HepG2 (cell line): ENCODE results near the gene COL18A1. TPM values are rescaled to one million over a fixed set of nuclear protein-coding genes. Genes with fewer than 3 reads are reported as not detected.

Experiments used
- BRF2 ChIP-seq: sonication (generic); formaldehyde crosslinking; IDR thresholded peaks from 2 replicates; pipeline ENCODE4 v1.8.1; 2022; ENCODE audit warnings: mild to moderate bottlenecking, missing genetic modification reagents
- CSRNP1 ChIP-seq: sonication (generic); formaldehyde crosslinking; IDR thresholded peaks from 2 replicates; pipeline ENCODE4 v1.8.1; 2023; ENCODE audit warnings: mild to moderate bottlenecking, missing genetic modification reagents
- CSRNP2 ChIP-seq: sonication (generic); formaldehyde crosslinking; conservative IDR thresholded peaks from 2 replicates; pipeline ENCODE4 v1.8.0; 2022; ENCODE audit warnings: low read depth, missing genetic modification reagents
- CTCF ChIP-seq: sonication (generic); formaldehyde crosslinking; IDR thresholded peaks from 2 replicates; pipeline ENCODE4 v1.5.0; 2020; ENCODE audit warnings: mild to moderate bottlenecking, missing genetic modification reagents, moderate library complexity
- IKZF5 ChIP-seq: IDR thresholded peaks from 2 replicates; pipeline ENCODE4 v1.6.1; 2018; ENCODE audit warnings: missing genetic modification reagents, mild to moderate bottlenecking, missing compliant biosample characterization
- NFAT5 ChIP-seq: sonication (generic); formaldehyde crosslinking; IDR thresholded peaks from 2 replicates; pipeline ENCODE4 v1.4.0; 2020; ENCODE audit warnings: missing genetic modification reagents
- SIN3B ChIP-seq: fragments of 150-350 bp; IDR thresholded peaks from 2 replicates; pipeline ENCODE4 v1.6.1; 2014; ENCODE audit warnings: low read length
- ZNF503 ChIP-seq: sonication (generic); formaldehyde crosslinking; IDR thresholded peaks from 2 replicates; pipeline ENCODE4 v1.4.0; 2020; ENCODE audit warnings: missing genetic modification reagents
- ZNF580 ChIP-seq: IDR thresholded peaks from 2 replicates; pipeline ENCODE4 v1.6.1; 2016; ENCODE audit warnings: low read depth, borderline replicate concordance
- ZNF619 ChIP-seq: sonication (generic); formaldehyde crosslinking; IDR thresholded peaks from 2 replicates; pipeline ENCODE4 v1.4.0; 2020; ENCODE audit warnings: mild to moderate bottlenecking, missing genetic modification reagents
- polyA plus RNA-seq, 8 experiments: library from polyadenylated mRNA; depleted of rRNA in 3 of 8; stranded (reverse) in 7 of 8; unstranded in 1 of 8; fragments of >200 nt; fragmentation: Illumina TruSeq in 4 of 8; extraction: Trizol in 4 of 8; gene quantifications; 2 replicates each; pipeline versions ENCODE4 v1.2.1 to v1.2.3, GENCODE V29; 2011 to 2016; ENCODE audit warnings: low read depth in 4 of 8, missing spikeins in 1 of 8, mixed read lengths in 1 of 8; ENCODE audit not compliant: insufficient read depth in 1 of 8
- total RNA-seq, 5 experiments: library from RNA; depleted of rRNA; stranded (reverse); fragments of >200 nt; fragmentation: Illumina TruSeq; extraction: Trizol; gene quantifications; 2 replicates each; pipeline ENCODE4 v1.2.3, GENCODE V29; 2016; ENCODE audit warnings: low read depth in 1 of 5

COL18A1 gene
- total and polyA plus RNA-seq, 2 of the 13 experiments (the other 11 are each of a cell fraction or from before 2014, with no cell fraction given), result 79.0 to 102 TPM

- TF ChIP-seq BRF2 (CRISPR knock-in tag) (no peak), ZNF619 (CRISPR knock-in tag) (no peak), SIN3B (no peak), CSRNP1 (CRISPR knock-in tag) (no peak), NFAT5 (CRISPR knock-in tag) (no peak), ZNF503 (0 out of 2 replicates have a peak, but pooled peaks have one; percentile 39), IKZF5 (CRISPR knock-in tag) (no peak), CTCF (CRISPR knock-in tag) (peak; percentile 52), CSRNP2 (no peak), ZNF580 (CRISPR knock-in tag) (no peak)
Observed at GRCh38 chr21:45472445-45473365, 67.7 kb downstream of the COL18A1 start (continued).
